HEK293 (cell line): Measurements from ENCODE around the gene LRRC57.

Source experiments
- BCL11B ChIP-seq: fragments of 450-650 bp; formaldehyde crosslinking; IDR thresholded peaks from 2 replicates; pipeline ENCODE4 v1.5.1; 2016; ENCODE audit warnings: low read depth, missing biosample characterization, missing genetic modification characterization
- EGR2 ChIP-seq: fragments of 450-650 bp; formaldehyde crosslinking; IDR thresholded peaks from 2 replicates; pipeline ENCODE4 v1.5.1; 2016; ENCODE audit warnings: low read depth, missing biosample characterization, missing genetic modification characterization
- ELK4 ChIP-seq: IDR thresholded peaks from 2 replicates; pipeline ENCODE4 v1.6.1; 2011; ENCODE audit warnings: mild to moderate bottlenecking, low read depth, low read length, borderline replicate concordance
- RBAK ChIP-seq: fragments of 450-650 bp; formaldehyde crosslinking; IDR thresholded peaks from 2 replicates; pipeline ENCODE4 v1.5.1; 2016; ENCODE audit warnings: missing biosample characterization, missing genetic modification characterization
- SCRT1 ChIP-seq: fragments of 450-650 bp; formaldehyde crosslinking; IDR thresholded peaks from 2 replicates; pipeline ENCODE4 v1.5.1; 2016; ENCODE audit warnings: missing biosample characterization, missing genetic modification characterization, borderline replicate concordance
- SP3 ChIP-seq: fragments of 450-650 bp; formaldehyde crosslinking; IDR thresholded peaks from 2 replicates; pipeline ENCODE4 v1.5.1; 2016; ENCODE audit warnings: missing biosample characterization, missing genetic modification characterization
- SP7 ChIP-seq: fragments of 450-650 bp; formaldehyde crosslinking; IDR thresholded peaks from 2 replicates; pipeline ENCODE4 v1.5.1; 2016; ENCODE audit warnings: missing biosample characterization, missing genetic modification characterization
- TCF7L2 ChIP-seq: IDR thresholded peaks from 2 replicates; pipeline ENCODE4 v1.6.1; 2011; ENCODE audit warnings: low read depth, mild to moderate bottlenecking, inconsistent platforms, low read length, moderate library complexity, borderline replicate concordance
- TRIM28 ChIP-seq: IDR thresholded peaks from 2 replicates; pipeline ENCODE4 v1.6.1; 2011; ENCODE audit warnings: low read length, control low read depth, borderline replicate concordance
- YY1 ChIP-seq: fragments of 450-650 bp; formaldehyde crosslinking; IDR thresholded peaks from 2 replicates; pipeline ENCODE4 v1.5.1; 2018; ENCODE audit warnings: missing biosample characterization, missing genetic modification characterization
- ZBTB1 ChIP-seq: fragments of 450-650 bp; formaldehyde crosslinking; IDR thresholded peaks from 2 replicates; pipeline ENCODE4 v1.5.1; 2016; ENCODE audit warnings: missing biosample characterization, missing genetic modification characterization
- ZBTB26 ChIP-seq: fragments of 450-650 bp; formaldehyde crosslinking; optimal IDR thresholded peaks from 2 replicates; pipeline ENCODE3; 2016; ENCODE audit warnings: missing biosample characterization, mild to moderate bottlenecking, missing genetic modification characterization
- ZFP41 ChIP-seq: fragments of 450-650 bp; formaldehyde crosslinking; IDR thresholded peaks from 2 replicates; pipeline ENCODE4 v1.5.1; 2016; ENCODE audit warnings: missing biosample characterization, missing genetic modification characterization, borderline replicate concordance
- ZNF10 ChIP-seq: fragments of 450-650 bp; formaldehyde crosslinking; IDR thresholded peaks from 2 replicates; pipeline ENCODE4 v1.5.1; 2017; ENCODE audit warnings: missing biosample characterization, missing genetic modification characterization
- ZNF114 ChIP-seq: fragments of 450-650 bp; formaldehyde crosslinking; IDR thresholded peaks from 2 replicates; pipeline ENCODE4 v1.5.0; 2017; ENCODE audit warnings: missing biosample characterization, missing genetic modification characterization
- ZNF175 ChIP-seq: fragments of 450-650 bp; formaldehyde crosslinking; IDR thresholded peaks from 2 replicates; pipeline ENCODE4 v1.5.1; 2016; ENCODE audit warnings: missing biosample characterization, missing genetic modification characterization
- ZNF37A ChIP-seq: fragments of 450-650 bp; IDR thresholded peaks from 2 replicates; pipeline ENCODE4 v1.5.1; 2018; ENCODE audit warnings: missing biosample characterization, missing genetic modification characterization
- ZNF426 ChIP-seq: fragments of 450-650 bp; formaldehyde crosslinking; IDR thresholded peaks from 2 replicates; pipeline ENCODE4 v1.5.1; 2017; ENCODE audit warnings: missing biosample characterization, missing genetic modification characterization, mild to moderate bottlenecking, inconsistent platforms, moderate library complexity
- ZNF473 ChIP-seq: fragments of 450-650 bp; formaldehyde crosslinking; IDR thresholded peaks from 2 replicates; pipeline ENCODE4 v1.5.1; 2017; ENCODE audit warnings: missing biosample characterization, missing genetic modification characterization
- ZNF514 ChIP-seq: fragments of 450-650 bp; formaldehyde crosslinking; IDR thresholded peaks from 2 replicates; pipeline ENCODE4 v1.5.1; 2016; ENCODE audit warnings: missing biosample characterization, missing genetic modification characterization
- ZNF548 ChIP-seq: fragments of 450-650 bp; formaldehyde crosslinking; IDR thresholded peaks from 2 replicates; pipeline ENCODE4 v1.5.1; 2016; ENCODE audit warnings: missing biosample characterization, missing genetic modification characterization
- ZNF555 ChIP-seq: fragments of 450-650 bp; formaldehyde crosslinking; conservative IDR thresholded peaks from 2 replicates; pipeline ENCODE4 v1.5.1; 2017; ENCODE audit warnings: missing biosample characterization, mild to moderate bottlenecking, missing genetic modification characterization, inconsistent platforms
- ZNF571 ChIP-seq: fragments of 450-650 bp; formaldehyde crosslinking; IDR thresholded peaks from 2 replicates; pipeline ENCODE4 v1.5.0; 2017; ENCODE audit warnings: missing biosample characterization, missing genetic modification characterization
- ZNF600 ChIP-seq: fragments of 450-650 bp; formaldehyde crosslinking; IDR thresholded peaks from 2 replicates; pipeline ENCODE4 v1.5.1; 2016; ENCODE audit warnings: missing biosample characterization, missing genetic modification characterization
- ZNF629 ChIP-seq: fragments of 450-650 bp; formaldehyde crosslinking; IDR thresholded peaks from 2 replicates; pipeline ENCODE4 v1.5.1; 2017; ENCODE audit warnings: missing biosample characterization, missing genetic modification characterization
- ZNF645 ChIP-seq: fragments of 450-650 bp; formaldehyde crosslinking; IDR thresholded peaks from 2 replicates; pipeline ENCODE4; 2016; ENCODE audit warnings: missing biosample characterization, missing genetic modification characterization
- ZNF658 ChIP-seq: fragments of 450-650 bp; formaldehyde crosslinking; IDR thresholded peaks from 2 replicates; pipeline ENCODE4; 2016; ENCODE audit warnings: missing biosample characterization, missing genetic modification characterization
- TF ChIP-seq, protein P1 (sequence below): fragments of 450-650 bp; formaldehyde crosslinking; IDR thresholded peaks from 2 replicates; pipeline ENCODE4 v1.5.1; 2016; ENCODE audit warnings: missing biosample characterization, missing genetic modification characterization
- TF ChIP-seq, protein P2 (sequence below): fragments of 450-650 bp; formaldehyde crosslinking; IDR thresholded peaks from 2 replicates; pipeline ENCODE4 v1.5.1; 2016; ENCODE audit warnings: missing biosample characterization, missing genetic modification characterization
- TF ChIP-seq, protein P3 (sequence below): fragments of 450-650 bp; formaldehyde crosslinking; IDR thresholded peaks from 2 replicates; pipeline ENCODE4 v1.5.1; 2017; ENCODE audit warnings: missing biosample characterization, missing genetic modification characterization

LRRC57 gene

DNA sequence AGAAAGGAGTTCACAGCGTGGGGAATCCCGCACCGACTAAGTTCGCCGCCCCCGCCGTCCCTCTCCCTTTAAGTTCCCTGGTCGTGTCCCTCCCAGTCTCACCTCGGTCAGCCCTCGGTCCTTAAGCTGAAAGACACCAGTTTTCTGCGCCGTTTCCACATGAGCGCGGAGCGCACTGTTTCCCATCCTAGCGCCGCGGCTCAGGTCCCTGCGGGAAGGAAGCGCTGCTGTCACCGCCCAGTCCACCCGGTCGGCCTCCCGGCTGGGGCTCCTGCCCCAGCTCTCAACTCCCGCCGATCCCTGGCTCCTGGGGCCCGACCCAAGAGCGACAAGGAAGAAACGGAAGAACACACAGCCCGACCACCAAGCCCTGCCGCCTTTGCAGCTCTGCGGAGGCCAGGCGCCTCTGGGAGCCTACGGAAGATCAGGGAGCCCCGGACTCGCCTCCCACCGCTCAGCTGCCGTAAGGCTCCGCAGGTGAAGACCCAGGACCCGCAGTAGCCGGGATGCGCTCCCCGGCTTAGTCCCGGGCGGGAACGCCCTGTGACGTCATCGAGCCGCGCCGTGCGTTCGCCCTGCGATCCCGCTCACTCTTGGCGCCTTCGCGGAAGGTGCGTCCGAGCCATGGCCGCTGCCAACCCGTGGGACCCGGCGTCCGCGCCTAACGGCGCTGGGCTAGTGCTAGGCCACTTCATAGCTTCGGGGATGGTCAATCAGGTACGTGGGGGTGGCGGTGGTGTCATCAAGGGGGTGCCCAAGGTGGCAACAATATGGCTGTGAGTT, at the start of gene LRRC57, which contains the start of gene HAUS2 (continued):
- TF ChIP-seq ZNF645 (tag by site-specific recombination) = no peak
- TF ChIP-seq ZNF10 (tag by site-specific recombination) = no peak; the same call in 1 of the 2 replicates
- TF ChIP-seq, protein P1, sequence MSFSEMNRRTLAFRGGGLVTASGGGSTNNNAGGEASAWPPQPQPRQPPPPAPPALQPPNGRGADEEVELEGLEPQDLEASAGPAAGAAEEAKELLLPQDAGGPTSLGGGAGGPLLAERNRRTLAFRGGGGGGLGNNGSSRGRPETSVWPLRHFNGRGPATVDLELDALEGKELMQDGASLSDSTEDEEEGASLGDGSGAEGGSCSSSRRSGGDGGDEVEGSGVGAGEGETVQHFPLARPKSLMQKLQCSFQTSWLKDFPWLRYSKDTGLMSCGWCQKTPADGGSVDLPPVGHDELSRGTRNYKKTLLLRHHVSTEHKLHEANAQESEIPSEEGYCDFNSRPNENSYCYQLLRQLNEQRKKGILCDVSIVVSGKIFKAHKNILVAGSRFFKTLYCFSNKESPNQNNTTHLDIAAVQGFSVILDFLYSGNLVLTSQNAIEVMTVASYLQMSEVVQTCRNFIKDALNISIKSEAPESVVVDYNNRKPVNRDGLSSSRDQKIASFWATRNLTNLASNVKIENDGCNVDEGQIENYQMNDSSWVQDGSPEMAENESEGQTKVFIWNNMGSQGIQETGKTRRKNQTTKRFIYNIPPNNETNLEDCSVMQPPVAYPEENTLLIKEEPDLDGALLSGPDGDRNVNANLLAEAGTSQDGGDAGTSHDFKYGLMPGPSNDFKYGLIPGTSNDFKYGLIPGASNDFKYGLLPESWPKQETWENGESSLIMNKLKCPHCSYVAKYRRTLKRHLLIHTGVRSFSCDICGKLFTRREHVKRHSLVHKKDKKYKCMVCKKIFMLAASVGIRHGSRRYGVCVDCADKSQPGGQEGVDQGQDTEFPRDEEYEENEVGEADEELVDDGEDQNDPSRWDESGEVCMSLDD (tag by site-specific recombination) = peak; percentile 63
- TF ChIP-seq SCRT1 (tag by site-specific recombination) = no peak
- no peak for TF ChIP-seq ZNF114 (tag by site-specific recombination)
- TF ChIP-seq ZNF473 (tag by site-specific recombination) = no peak
- no peak for TF ChIP-seq ZNF37A (tag by site-specific recombination)
- TF ChIP-seq ELK4 = no peak
- TF ChIP-seq ZNF175 (tag by site-specific recombination) = no peak
- peak; percentile 89 for TF ChIP-seq ZNF629
- no peak for TF ChIP-seq ZNF548 (tag by site-specific recombination)
- TF ChIP-seq, protein P2, sequence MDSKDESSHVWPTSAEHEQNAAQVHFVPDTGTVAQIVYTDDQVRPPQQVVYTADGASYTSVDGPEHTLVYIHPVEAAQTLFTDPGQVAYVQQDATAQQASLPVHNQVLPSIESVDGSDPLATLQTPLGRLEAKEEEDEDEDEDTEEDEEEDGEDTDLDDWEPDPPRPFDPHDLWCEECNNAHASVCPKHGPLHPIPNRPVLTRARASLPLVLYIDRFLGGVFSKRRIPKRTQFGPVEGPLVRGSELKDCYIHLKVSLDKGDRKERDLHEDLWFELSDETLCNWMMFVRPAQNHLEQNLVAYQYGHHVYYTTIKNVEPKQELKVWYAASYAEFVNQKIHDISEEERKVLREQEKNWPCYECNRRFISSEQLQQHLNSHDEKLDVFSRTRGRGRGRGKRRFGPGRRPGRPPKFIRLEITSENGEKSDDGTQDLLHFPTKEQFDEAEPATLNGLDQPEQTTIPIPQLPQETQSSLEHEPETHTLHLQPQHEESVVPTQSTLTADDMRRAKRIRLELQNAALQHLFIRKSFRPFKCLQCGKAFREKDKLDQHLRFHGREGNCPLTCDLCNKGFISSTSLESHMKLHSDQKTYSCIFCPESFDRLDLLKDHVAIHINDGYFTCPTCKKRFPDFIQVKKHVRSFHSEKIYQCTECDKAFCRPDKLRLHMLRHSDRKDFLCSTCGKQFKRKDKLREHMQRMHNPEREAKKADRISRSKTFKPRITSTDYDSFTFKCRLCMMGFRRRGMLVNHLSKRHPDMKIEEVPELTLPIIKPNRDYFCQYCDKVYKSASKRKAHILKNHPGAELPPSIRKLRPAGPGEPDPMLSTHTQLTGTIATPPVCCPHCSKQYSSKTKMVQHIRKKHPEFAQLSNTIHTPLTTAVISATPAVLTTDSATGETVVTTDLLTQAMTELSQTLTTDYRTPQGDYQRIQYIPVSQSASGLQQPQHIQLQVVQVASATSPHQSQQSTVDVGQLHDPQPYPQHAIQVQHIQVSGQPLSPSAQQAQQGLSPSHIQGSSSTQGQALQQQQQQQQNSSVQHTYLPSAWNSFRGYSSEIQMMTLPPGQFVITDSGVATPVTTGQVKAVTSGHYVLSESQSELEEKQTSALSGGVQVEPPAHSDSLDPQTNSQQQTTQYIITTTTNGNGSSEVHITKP (tag by site-specific recombination) = peak; percentile 39; the same call in 1 of the 2 replicates
- no peak for TF ChIP-seq TCF7L2
- no peak for TF ChIP-seq EGR2 (tag by site-specific recombination)
- no peak for TF ChIP-seq ZNF555 (tag by site-specific recombination)
- TF ChIP-seq RBAK = no peak
- no peak for TF ChIP-seq ZNF426 (tag by site-specific recombination)
- no peak for TF ChIP-seq ZBTB1 (tag by site-specific recombination)
- peak; percentile 64 for TF ChIP-seq SP3
- no peak for TF ChIP-seq ZNF658 (tag by site-specific recombination)
- no peak for TF ChIP-seq BCL11B
- no peak for TF ChIP-seq TRIM28
- TF ChIP-seq, protein P3, sequence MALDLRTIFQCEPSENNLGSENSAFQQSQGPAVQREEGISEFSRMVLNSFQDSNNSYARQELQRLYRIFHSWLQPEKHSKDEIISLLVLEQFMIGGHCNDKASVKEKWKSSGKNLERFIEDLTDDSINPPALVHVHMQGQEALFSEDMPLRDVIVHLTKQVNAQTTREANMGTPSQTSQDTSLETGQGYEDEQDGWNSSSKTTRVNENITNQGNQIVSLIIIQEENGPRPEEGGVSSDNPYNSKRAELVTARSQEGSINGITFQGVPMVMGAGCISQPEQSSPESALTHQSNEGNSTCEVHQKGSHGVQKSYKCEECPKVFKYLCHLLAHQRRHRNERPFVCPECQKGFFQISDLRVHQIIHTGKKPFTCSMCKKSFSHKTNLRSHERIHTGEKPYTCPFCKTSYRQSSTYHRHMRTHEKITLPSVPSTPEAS (tag by site-specific recombination) = no peak
- no peak for TF ChIP-seq ZNF600 (tag by site-specific recombination)
- no peak for TF ChIP-seq ZFP41 (tag by site-specific recombination)
- peak; percentile 71; the same call in 1 of the 2 replicates for TF ChIP-seq SP7 (tag by site-specific recombination)
- TF ChIP-seq ZNF514 (tag by site-specific recombination) = no peak
- peak; percentile 78 for TF ChIP-seq YY1 (tag by site-specific recombination)
- TF ChIP-seq ZBTB26 (tag by site-specific recombination) = peak; percentile 80
- no peak for TF ChIP-seq ZNF571 (tag by site-specific recombination)
